Caki2 (cell line): Measurements from ENCODE around the gene IFIT3. TPM values are rescaled to one million over a fixed set of nuclear protein-coding genes. Genes with fewer than 3 reads are reported as not detected.
A peak's percentile ranks its signal among the peaks of the same experiment; 100 is the strongest.
"Not testable (repeated sequence)": the region's sequence is repeated elsewhere in the genome, so short reads cannot be mapped to it uniquely, and the experiment has no call there.

Experiments
- DNase-seq: peaks from one replicate; pipeline ENCODE4 v3.0.0-alpha.2; 2015; ENCODE audit warnings: low read depth
- in situ Hi-C: cut with HindIII; loops from 2 replicates; pipeline ENCODE4 v1.10.0; 2016; ENCODE audit warnings: low sequenced_read_pairs, low pct_unique_long_range_greater_than_20kb, mixed read lengths
- total RNA-seq: library from RNA; depleted of rRNA; stranded (reverse); fragments of >200 nt; shearing (Covaris generic); gene quantifications from 2 replicates; pipeline ENCODE4 v1.2.3, GENCODE V29; 2014; ENCODE audit warnings: low replicate concordance

Gene IFIT3
- total RNA-seq, 1 experiment from 2014 or later, result 11.3 TPM

- DNase-seq, result peak; percentile 64
- in situ Hi-C loops, result no loop called here
These were observed 25.9 kb upstream of the IFIT3 start, which contains the start of gene IFIT2 for GRCh38 chr10:89301721-89302445. IFIT2 (plus strand) TSS chr10:89302046; CDS start chr10:89302124, 78 bp downstream.

GRCh38 chr10:89302625-89303024 is 25.2 kb upstream of the IFIT3 start:
- in situ Hi-C loops, result no loop called here
- no peak for DNase-seq

GRCh38 chr10:89303161-89303560 is 24.6 kb upstream of the IFIT3 start:
- in situ Hi-C loops, result no loop called here

GRCh38 chr10:89304026-89304425 is 23.8 kb upstream of the IFIT3 start:
- no peak for DNase-seq
- in situ Hi-C loops, result no loop called here

More at GRCh38 chr10:89303161-89303560, 24.6 kb upstream of the IFIT3 start:
- no peak for DNase-seq

GRCh38 chr10:89304446-89304845 is 23.4 kb upstream of the IFIT3 start:
- in situ Hi-C loops, result no loop called here
- DNase-seq, result no peak

- in situ Hi-C loops, result no loop called here
- DNase-seq, result no peak
These were observed 22.9 kb upstream of the IFIT3 start for GRCh38 chr10:89304925-89305324.

GRCh38 chr10:89305766-89306433 is 21.9 kb upstream of the IFIT3 start:
- in situ Hi-C loops, result no loop called here
- no peak for DNase-seq

GRCh38 chr10:89306434-89307268 is 21.1 kb upstream of the IFIT3 start:
- in situ Hi-C loops, result no loop called here
- DNase-seq, result no peak

GRCh38 chr10:89307269-89307577 is 20.6 kb upstream of the IFIT3 start:
- DNase-seq, result no peak
- in situ Hi-C loops, result no loop called here

GRCh38 chr10:89308266-89308665 is 19.5 kb upstream of the IFIT3 start:
- in situ Hi-C loops, result no loop called here

GRCh38 chr10:89308736-89309135 is 19.1 kb upstream of the IFIT3 start:
- in situ Hi-C loops, result no loop called here
- DNase-seq, result no peak

More at GRCh38 chr10:89308266-89308665, 19.5 kb upstream of the IFIT3 start:
- DNase-seq, result no peak

GRCh38 chr10:89309156-89310055 is 18.4 kb upstream of the IFIT3 start:
- in situ Hi-C loops, result no loop called here
- DNase-seq, result no peak

- no peak for DNase-seq
- in situ Hi-C loops, result no loop called here
These were observed 17.5 kb upstream of the IFIT3 start for GRCh38 chr10:89310056-89310893.

GRCh38 chr10:89312973-89313372 is 14.8 kb upstream of the IFIT3 start:
- DNase-seq, result no peak
- in situ Hi-C loops, result no loop called here

- no peak for DNase-seq
- in situ Hi-C loops, result no loop called here
These were observed 13.1 kb upstream of the IFIT3 start for GRCh38 chr10:89314676-89315075.

- in situ Hi-C loops, DNase-seq: not testable (repeated sequence)
These were observed 9.8 kb upstream of the IFIT3 start for GRCh38 chr10:89318047-89318446.

GRCh38 chr10:89325081-89325480 is 2.7 kb upstream of the IFIT3 start:
- in situ Hi-C loops, DNase-seq: not testable (repeated sequence)
